ENCODE measurements around the gene CRK.

The CRK gene

DNA sequence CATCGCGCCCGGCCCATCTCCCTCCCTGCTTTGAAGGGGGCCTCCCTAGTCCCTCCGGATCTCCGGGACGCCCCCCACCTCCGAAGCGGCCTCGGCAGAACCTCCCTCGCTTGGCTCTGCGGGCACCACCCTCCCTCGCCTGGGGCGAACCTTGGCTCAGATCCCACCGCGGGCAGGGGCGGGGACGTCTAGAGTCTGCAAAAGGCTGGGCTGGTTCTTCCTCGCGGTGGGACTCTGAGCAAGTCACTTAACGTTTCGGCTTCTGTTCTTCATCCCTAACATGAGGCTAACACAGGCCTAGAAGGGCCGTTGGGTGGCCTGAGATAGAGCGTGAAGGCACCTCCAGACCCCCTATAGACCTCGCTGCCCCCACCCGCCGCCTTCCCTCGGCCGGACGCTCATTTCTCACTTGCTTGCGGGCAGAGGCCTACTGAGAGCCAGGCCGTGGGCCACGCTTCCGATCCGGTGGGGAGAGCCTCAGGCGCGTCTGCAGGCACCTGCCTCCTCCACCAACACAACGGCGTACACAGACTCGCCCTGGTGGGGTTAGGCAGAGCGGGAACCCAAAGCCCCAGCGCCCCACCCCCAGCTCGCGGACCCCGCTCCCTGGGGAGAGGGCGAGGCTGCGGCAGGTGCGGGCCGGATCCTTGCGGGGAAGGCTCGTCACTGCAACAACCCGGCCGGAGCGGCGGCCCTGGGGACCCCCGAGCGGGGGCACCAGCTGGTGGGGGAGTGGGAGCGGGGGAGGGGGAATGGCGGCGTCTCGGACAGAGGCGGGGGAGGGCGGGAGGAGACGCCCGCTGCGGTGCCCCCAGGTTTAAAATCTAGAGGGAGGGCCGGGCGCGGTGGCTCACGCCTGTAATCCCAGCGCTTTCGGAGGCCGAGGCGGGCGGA lies 31.0 kb upstream of the CRK start:
- WGBS (ENCODE audit: insufficient coverage) = under 1% methylated on average over 55 of the region's 74 CpGs
- POLR2A ChIA-PET = interaction anchor here (1.2 kb wide), 1 partner anchor 31 kb away, joined by 4 read pairs; the partner anchor contains the start of gene CRK
- Histone ChIP-seq H3K27me3 (replicated peaks in 2 of 5; ENCODE audit: control insufficient read depth in 4 of 5, insufficient read depth in 5 of 5, low read length in 4 of 5) (peaks cover 0 to 47% (median 6%) of the 10 kb centered on the region in 5 experiments), H3K36me3 (ENCODE audit: control insufficient read depth in 4 of 4, insufficient read depth in 4 of 4, low read length in 3 of 4) (no peaks in the 10 kb centered on the region), H3K4me1 (ENCODE audit: control extremely low read depth in 1 of 4, control insufficient read depth in 4 of 4, insufficient read depth in 4 of 4, low read length in 3 of 4) (peaks cover 3 to 52% (median 47%) of the 10 kb centered on the region in 4 experiments), H3K4me3 (ENCODE audit: control insufficient read depth in 1 of 7, extremely low read depth in 1 of 7, insufficient read depth in 4 of 7, low read depth in 2 of 7, low read length in 6 of 7) (peak overlapping the region in 6 of 7 experiments; percentile 26 to 73 (median 48)), H3K9me3 (ENCODE audit: control extremely low read depth in 1 of 5, control insufficient read depth in 4 of 5, insufficient read depth in 2 of 5, low read depth in 1 of 5, low read length in 4 of 5) (no peaks in the 10 kb centered on the region), H3K27ac (ENCODE audit: insufficient read depth in 1 of 2, low read depth in 1 of 2, low read length in 2 of 2, poor library complexity in 1 of 2, severe bottlenecking in 2 of 2) (no peak overlapping the region)
- CTCF ChIA-PET = interaction anchor here (0.6 kb wide), 1 partner anchor 46 kb away, joined by 3 read pairs; no protein-coding TSS in a partner anchor
- DNase-seq = peak; percentile 65 to 81 (median 74)

DNA sequence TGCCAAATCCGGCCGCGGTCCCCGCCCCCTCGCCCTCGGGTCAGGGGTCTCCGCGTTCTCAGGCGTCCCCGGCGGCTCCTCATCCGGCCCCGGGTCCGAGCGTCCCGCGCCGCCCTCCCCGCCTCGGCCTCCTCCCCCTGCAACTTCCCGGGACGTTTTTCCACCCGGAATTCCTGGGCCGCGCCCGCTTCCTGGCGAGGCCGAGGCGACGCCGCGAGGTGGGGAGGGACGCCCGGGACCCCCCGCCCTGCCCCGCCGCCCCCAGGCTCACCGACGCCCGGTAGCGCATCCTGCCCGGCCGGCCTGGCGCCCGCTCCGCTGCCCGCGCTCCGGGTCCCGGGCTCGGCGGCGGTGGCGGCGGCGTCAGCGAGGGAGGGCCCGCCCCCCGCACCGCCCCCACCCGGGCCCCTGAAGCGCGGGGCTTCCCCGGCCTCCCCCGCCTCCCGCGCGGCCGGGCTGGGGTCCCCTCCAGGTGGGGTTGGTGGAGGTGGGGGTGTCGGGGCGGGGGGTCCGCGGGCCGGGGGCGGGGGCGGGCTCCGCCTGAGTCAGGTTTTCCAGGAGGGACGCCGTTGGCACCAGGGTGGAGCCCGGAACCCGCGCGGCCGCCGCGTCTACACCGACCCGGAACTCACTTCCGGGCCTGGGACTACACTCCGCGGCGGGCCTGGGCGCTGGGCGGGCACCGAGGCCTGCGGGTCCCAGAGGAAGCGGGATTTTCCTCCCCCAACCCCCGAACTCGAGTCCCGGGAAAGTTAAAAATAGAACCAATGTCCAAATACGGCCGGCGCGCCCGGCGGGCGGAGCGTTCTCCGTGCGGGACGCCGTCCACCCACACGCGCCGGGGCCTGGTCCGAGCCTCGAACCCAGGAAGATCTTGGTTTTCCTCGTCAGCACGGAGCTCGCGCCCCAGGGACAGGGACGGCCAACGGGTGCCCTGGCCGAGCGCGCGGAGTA lies 29.7 kb upstream of the CRK start:
- ChIA-PET POLR2A (no interaction called here), CTCF (interaction anchor here (0.6 to 1.7 kb wide), 2 partner anchors 15 to 45 kb away, joined by 3 to 4 read pairs; no protein-coding TSS in a partner anchor)
- 0% methylated on average over 66 of the region's 127 CpGs for WGBS (ENCODE audit: insufficient coverage)

DNA sequence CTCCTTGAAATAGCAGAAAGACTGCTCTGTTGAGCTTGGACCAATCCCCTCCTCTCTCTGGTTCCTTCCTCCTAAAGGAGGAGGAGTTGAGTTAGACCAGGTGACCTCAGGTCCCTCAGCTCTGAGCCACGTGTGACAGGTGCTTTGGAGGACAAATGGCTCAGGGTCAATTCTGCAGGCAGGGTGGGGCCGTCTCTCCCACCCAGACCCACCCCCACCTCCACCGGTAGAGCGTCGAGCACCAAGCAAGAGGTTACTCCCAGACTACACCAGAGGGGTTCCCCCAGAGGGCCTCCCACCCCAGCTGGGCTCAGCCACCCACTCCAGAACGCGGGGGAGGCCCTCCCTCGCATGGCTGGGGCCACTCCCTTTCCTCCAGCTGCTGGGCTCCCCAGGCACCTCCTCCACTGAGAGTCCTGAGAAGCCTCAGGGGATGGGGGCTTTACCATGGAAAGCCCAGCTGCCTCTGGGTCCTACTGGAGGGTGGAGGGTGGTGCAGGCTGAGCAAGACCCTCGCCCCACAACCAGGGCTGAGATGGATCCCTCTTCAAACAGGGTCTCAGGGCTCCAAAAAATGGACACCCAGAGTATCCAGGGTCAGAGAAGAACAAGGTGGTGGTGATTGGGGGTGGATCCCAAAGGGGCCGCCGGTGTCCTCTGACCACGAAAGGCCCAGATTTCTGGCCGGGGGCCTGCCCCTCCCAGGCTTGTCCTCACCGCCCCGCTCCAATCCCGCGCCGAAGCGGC lies 28.8 kb upstream of the CRK start:
- H3K9me3 ChIP-seq (ENCODE audit: control extremely low read depth in 1 of 5, control insufficient read depth in 4 of 5, insufficient read depth in 2 of 5, low read depth in 1 of 5, low read length in 4 of 5) = no peaks in the 10 kb centered on the region
- H3K4me1 ChIP-seq (ENCODE audit: control extremely low read depth in 1 of 4, control insufficient read depth in 4 of 4, insufficient read depth in 4 of 4, low read length in 3 of 4) = peaks cover 0 to 38% (median 33%) of the 10 kb centered on the region in 4 experiments
- 2% methylated on average over 8 of the region's 19 CpGs for WGBS (ENCODE audit: insufficient coverage)
- peak overlapping the region in 5 of 7 experiments; percentile 35 to 63 (median 49) for H3K4me3 ChIP-seq (ENCODE audit: control insufficient read depth in 1 of 7, extremely low read depth in 1 of 7, insufficient read depth in 4 of 7, low read depth in 2 of 7, low read length in 6 of 7)
- POLR2A ChIA-PET = interaction anchor here (0.6 to 0.7 kb wide), 2 partner anchors 7 to 123 kb away, joined by 3 to 4 read pairs; no protein-coding TSS in a partner anchor
- DNase-seq = peak in 2 of 3 donors; percentile 76 to 85
- H3K27ac ChIP-seq (ENCODE audit: insufficient read depth in 1 of 2, low read depth in 1 of 2, low read length in 2 of 2, poor library complexity in 1 of 2, severe bottlenecking in 2 of 2) = no peak overlapping the region
- peaks cover 0 to 50% (median 11%) of the 10 kb centered on the region in 5 experiments for H3K27me3 ChIP-seq (replicated peaks in 2 of 5; ENCODE audit: control insufficient read depth in 4 of 5, insufficient read depth in 5 of 5, low read length in 4 of 5)
- H3K36me3 ChIP-seq (ENCODE audit: control insufficient read depth in 4 of 4, insufficient read depth in 4 of 4, low read length in 3 of 4) = no peaks in the 10 kb centered on the region
- CTCF ChIA-PET = interaction anchor here (0.6 to 1.7 kb wide), 3 partner anchors 8 to 14 kb away, joined by 3 to 4 read pairs (median 3); no protein-coding TSS in a partner anchor

More for the DNA sequence above, 29.7 kb upstream of the CRK start:
- peak in 2 of 3 donors; percentile 17 to 33 for DNase-seq
- peaks cover 0 to 45% (median 11%) of the 10 kb centered on the region in 5 experiments for H3K27me3 ChIP-seq (replicated peaks in 2 of 5; ENCODE audit: control insufficient read depth in 4 of 5, insufficient read depth in 5 of 5, low read length in 4 of 5)
- H3K9me3 ChIP-seq (ENCODE audit: control extremely low read depth in 1 of 5, control insufficient read depth in 4 of 5, insufficient read depth in 2 of 5, low read depth in 1 of 5, low read length in 4 of 5) = no peaks in the 10 kb centered on the region
- no peaks in the 10 kb centered on the region for H3K36me3 ChIP-seq (ENCODE audit: control insufficient read depth in 4 of 4, insufficient read depth in 4 of 4, low read length in 3 of 4)
- H3K27ac ChIP-seq (ENCODE audit: insufficient read depth in 1 of 2, low read depth in 1 of 2, low read length in 2 of 2, poor library complexity in 1 of 2, severe bottlenecking in 2 of 2) = no peak overlapping the region
- H3K4me1 ChIP-seq (ENCODE audit: control extremely low read depth in 1 of 4, control insufficient read depth in 4 of 4, insufficient read depth in 4 of 4, low read length in 3 of 4) = peaks cover 3 to 43% (median 37%) of the 10 kb centered on the region in 4 experiments
- peak overlapping the region; percentile 26 to 63 (median 52) for H3K4me3 ChIP-seq (ENCODE audit: control insufficient read depth in 1 of 7, extremely low read depth in 1 of 7, insufficient read depth in 4 of 7, low read depth in 2 of 7, low read length in 6 of 7)

DNA sequence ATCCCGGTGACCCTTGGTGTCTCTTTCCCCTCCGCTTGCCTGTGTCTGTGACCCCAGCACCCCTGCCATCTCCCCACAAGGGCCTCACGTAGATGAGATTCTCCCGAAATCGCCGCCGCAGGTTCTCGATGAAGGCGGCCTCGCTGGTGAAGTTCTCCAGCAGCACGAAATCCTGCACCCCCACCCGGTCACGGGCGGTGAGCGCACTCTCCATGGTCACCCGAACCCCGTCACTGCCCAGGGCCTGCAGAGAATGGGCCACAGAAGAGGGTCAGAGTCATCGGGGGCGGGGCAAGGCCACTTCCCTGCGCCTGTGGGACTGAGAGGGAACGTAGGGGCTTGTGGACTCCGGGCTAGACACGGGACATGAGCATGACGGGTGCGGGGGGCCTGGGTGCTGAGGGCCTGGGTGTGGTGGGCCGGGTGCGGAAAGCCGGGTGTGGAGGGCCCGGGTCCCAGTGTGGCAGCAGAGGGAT lies 28.1 kb upstream of the CRK start:
- WGBS (ENCODE audit: insufficient coverage) = 87% methylated on average over 21 of the region's 29 CpGs
- H3K36me3 ChIP-seq (ENCODE audit: control insufficient read depth in 4 of 4, insufficient read depth in 4 of 4, low read length in 3 of 4) = no peaks in the 10 kb centered on the region
- H3K4me1 ChIP-seq (ENCODE audit: control extremely low read depth in 1 of 4, control insufficient read depth in 4 of 4, insufficient read depth in 4 of 4, low read length in 3 of 4) = peaks cover 0 to 36% (median 33%) of the 10 kb centered on the region in 4 experiments
- DNase-seq = no peak
- peaks cover 0 to 50% (median 11%) of the 10 kb centered on the region in 5 experiments for H3K27me3 ChIP-seq (replicated peaks in 2 of 5; ENCODE audit: control insufficient read depth in 4 of 5, insufficient read depth in 5 of 5, low read length in 4 of 5)
- no peak overlapping the region for H3K27ac ChIP-seq (ENCODE audit: insufficient read depth in 1 of 2, low read depth in 1 of 2, low read length in 2 of 2, poor library complexity in 1 of 2, severe bottlenecking in 2 of 2)
- CTCF ChIA-PET = interaction anchor here (0.9 to 1.7 kb wide), 2 partner anchors 11 to 13 kb away, joined by 3 to 4 read pairs; no protein-coding TSS in a partner anchor
- no peaks in the 10 kb centered on the region for H3K9me3 ChIP-seq (ENCODE audit: control extremely low read depth in 1 of 5, control insufficient read depth in 4 of 5, insufficient read depth in 2 of 5, low read depth in 1 of 5, low read length in 4 of 5)
- H3K4me3 ChIP-seq (ENCODE audit: control insufficient read depth in 1 of 7, extremely low read depth in 1 of 7, insufficient read depth in 4 of 7, low read depth in 2 of 7, low read length in 6 of 7) = no peak overlapping the region
- POLR2A ChIA-PET = interaction anchor here (0.7 kb wide), 1 partner anchor 8 kb away, joined by 3 read pairs; no protein-coding TSS in a partner anchor

DNA sequence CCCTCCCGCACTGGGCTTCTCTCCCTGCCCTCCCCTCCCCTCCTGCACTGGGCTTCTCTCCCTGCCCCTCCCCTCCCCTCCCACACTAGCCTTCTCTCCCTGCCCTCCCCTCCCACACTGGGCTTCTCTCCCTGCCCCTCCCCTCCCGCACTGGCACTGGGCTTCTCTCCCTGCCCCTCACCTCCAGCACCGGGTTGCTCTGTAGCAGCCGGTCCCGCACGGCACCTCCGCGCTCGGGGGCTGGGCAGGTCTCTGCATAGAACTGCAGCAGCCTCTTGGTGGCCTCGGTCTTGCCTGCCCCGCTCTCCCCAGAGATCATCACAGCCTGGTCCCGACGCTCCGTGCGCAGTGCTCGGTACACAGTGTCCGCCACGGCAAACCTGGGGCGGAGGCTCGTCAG lies 26.6 kb upstream of the CRK start:
- Histone ChIP-seq H3K9me3 (ENCODE audit: control extremely low read depth in 1 of 5, control insufficient read depth in 4 of 5, insufficient read depth in 2 of 5, low read depth in 1 of 5, low read length in 4 of 5) (no peaks in the 10 kb centered on the region), H3K27me3 (replicated peaks in 2 of 5; ENCODE audit: control insufficient read depth in 4 of 5, insufficient read depth in 5 of 5, low read length in 4 of 5) (peaks cover 0 to 38% (median 11%) of the 10 kb centered on the region in 5 experiments), H3K36me3 (ENCODE audit: control insufficient read depth in 4 of 4, insufficient read depth in 4 of 4, low read length in 3 of 4) (no peaks in the 10 kb centered on the region), H3K4me1 (ENCODE audit: control extremely low read depth in 1 of 4, control insufficient read depth in 4 of 4, insufficient read depth in 4 of 4, low read length in 3 of 4) (peaks cover 0 to 27% (median 25%) of the 10 kb centered on the region in 4 experiments), H3K27ac (ENCODE audit: insufficient read depth in 1 of 2, low read depth in 1 of 2, low read length in 2 of 2, poor library complexity in 1 of 2, severe bottlenecking in 2 of 2) (no peak overlapping the region), H3K4me3 (ENCODE audit: control insufficient read depth in 1 of 7, extremely low read depth in 1 of 7, insufficient read depth in 4 of 7, low read depth in 2 of 7, low read length in 6 of 7) (no peak overlapping the region)
- ChIA-PET CTCF (interaction anchor here (0.9 to 1.0 kb wide), 2 partner anchors 11 to 129 kb away, joined by 3 read pairs; no protein-coding TSS in a partner anchor), POLR2A (no interaction called here)
- DNase-seq = no peak
- WGBS (ENCODE audit: insufficient coverage) = 97% methylated on average over 10 of the region's 20 CpGs

DNA sequence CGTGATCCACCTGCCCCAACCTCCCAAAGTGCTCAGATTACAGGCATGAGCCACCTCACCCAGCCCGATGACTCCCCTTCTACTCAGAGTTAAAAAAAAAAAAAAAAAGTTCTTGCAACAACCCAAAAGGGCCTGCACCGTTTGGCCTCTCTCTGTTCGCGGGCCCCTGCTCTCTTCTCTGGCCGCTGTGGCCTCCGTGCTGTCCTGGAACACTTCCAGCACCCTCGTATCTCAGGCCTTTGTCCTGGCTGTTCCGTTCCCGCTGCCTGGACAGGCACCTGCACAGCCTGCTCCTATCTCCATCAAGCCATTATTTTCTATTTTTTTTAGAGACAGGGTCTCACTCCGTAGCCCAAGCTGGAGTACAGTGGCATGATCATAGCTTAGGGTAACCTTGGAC lies 25.7 kb upstream of the CRK start:
- H3K27me3 ChIP-seq (replicated peaks in 2 of 5; ENCODE audit: control insufficient read depth in 4 of 5, insufficient read depth in 5 of 5, low read length in 4 of 5) = peaks cover 0 to 28% (median 6%) of the 10 kb centered on the region in 5 experiments
- no peak for DNase-seq
- H3K27ac ChIP-seq (ENCODE audit: insufficient read depth in 1 of 2, low read depth in 1 of 2, low read length in 2 of 2, poor library complexity in 1 of 2, severe bottlenecking in 2 of 2) = no peak overlapping the region
- 92% methylated on average over 11 of the region's 11 CpGs for WGBS (ENCODE audit: insufficient coverage)
- H3K9me3 ChIP-seq (ENCODE audit: control extremely low read depth in 1 of 5, control insufficient read depth in 4 of 5, insufficient read depth in 2 of 5, low read depth in 1 of 5, low read length in 4 of 5) = no peaks in the 10 kb centered on the region
- H3K4me3 ChIP-seq (ENCODE audit: control insufficient read depth in 1 of 7, extremely low read depth in 1 of 7, insufficient read depth in 4 of 7, low read depth in 2 of 7, low read length in 6 of 7) = no peak overlapping the region
- ChIA-PET POLR2A (interaction anchor here (1.0 kb wide), 1 partner anchor 13 kb away, joined by 3 read pairs; no protein-coding TSS in a partner anchor), CTCF (interaction anchor here (0.7 to 1.2 kb wide), 2 partner anchors 10 to 28 kb away, joined by 3 to 5 read pairs; no protein-coding TSS in a partner anchor)
- peaks cover 0 to 18% (median 15%) of the 10 kb centered on the region in 4 experiments for H3K4me1 ChIP-seq (ENCODE audit: control extremely low read depth in 1 of 4, control insufficient read depth in 4 of 4, insufficient read depth in 4 of 4, low read length in 3 of 4)
- H3K36me3 ChIP-seq (ENCODE audit: control insufficient read depth in 4 of 4, insufficient read depth in 4 of 4, low read length in 3 of 4) = no peaks in the 10 kb centered on the region
